ENCODE measurements around the gene FAM168A. TPM values are rescaled to one million over a fixed set of nuclear protein-coding genes. Genes with fewer than 3 reads are reported as not detected.

The FAM168A gene
- total and polyA plus RNA-seq, 9 of the 15 experiments (the other 6 are each of a cell fraction or from before 2014, with no cell fraction given), result 0.44 to 7.2 (median 2.9) TPM

DNA sequence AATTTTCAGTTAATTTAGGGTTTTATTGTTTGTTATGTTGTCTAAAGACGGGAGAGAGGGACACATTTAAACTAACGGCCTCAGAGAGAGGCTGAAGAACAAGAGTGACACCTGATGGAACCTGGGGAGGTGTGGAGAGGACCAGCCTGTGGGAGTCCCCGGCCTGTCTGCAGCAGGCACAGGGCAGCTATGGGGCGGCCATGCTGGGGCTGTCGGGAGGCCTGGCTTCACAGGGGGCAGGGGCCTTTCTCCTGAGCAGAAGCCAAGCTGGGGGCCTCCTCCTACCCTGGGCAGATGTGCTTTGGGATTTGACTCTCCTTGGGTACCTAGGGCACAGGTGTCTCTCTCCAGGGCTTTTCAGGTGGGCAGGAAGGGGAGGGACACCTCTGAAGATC lies 199.8 kb downstream of the FAM168A start:
- ChIA-PET POLR2A (interaction anchor here (0.7 to 1.3 kb wide), 3 partner anchors 19 to 274 kb away, joined by 3 to 4 read pairs (median 3); no protein-coding TSS in a partner anchor), CTCF (ENCODE audit: low intra/inter-chr PET ratio) (no interaction called here)
- H3K4me3 ChIP-seq, result no peak overlapping the region
- peaks cover 41% of the 10 kb centered on the region; the same call in 2 of the 3 replicates for H3K36me3 ChIP-seq (ENCODE audit: control insufficient read depth, insufficient read depth, low read length)
- H3K4me2 ChIP-seq (ENCODE audit: insufficient read depth, low read length), result no peak overlapping the region
- H3K27me3 ChIP-seq (ENCODE audit: control insufficient read depth in 2 of 2, insufficient read depth in 2 of 2, low read length in 2 of 2), result no peaks in the 10 kb centered on the region
- H4K20me1 ChIP-seq (replicated peaks; ENCODE audit: control insufficient read depth, insufficient read depth, low read length), result 0 out of 2 replicates have a peak, but pooled peaks cover 14% of the 10 kb centered on the region
- no TSS peak for BruUV-seq (replicated peaks)
- no peaks in the 10 kb centered on the region for H3K9me1 ChIP-seq (ENCODE audit: control insufficient read depth, insufficient read depth, low read length)
- no peak for FAIRE-seq
- no peak for ATAC-seq
- peak overlapping the region in 1 of 2 experiments; percentile 62; a peak in 1 of 4 replicates for H3K9ac ChIP-seq (ENCODE audit: insufficient read depth in 1 of 2, low read depth in 2 of 2, low read length in 2 of 2)
- intact Hi-C loops (cut with micrococcal nuclease) (no loop called here), in situ Hi-C loops (cut with MboI) (no loop called here)
- no peak overlapping the region for H3K27ac ChIP-seq (ENCODE audit: extremely low read depth, low read depth, low read length)
- peaks cover 8 to 27% of the 10 kb centered on the region in 2 experiments; a peak in 4 of 5 replicates for H3K4me1 ChIP-seq (replicated peaks in 1 of 2; ENCODE audit: control insufficient read depth in 2 of 2, insufficient read depth in 2 of 2, low read length in 2 of 2)
- no peak for DNase-seq (ENCODE audit: extremely low read depth in 1 of 4, low spot score in 3 of 4)
- no peaks in the 10 kb centered on the region for H3K9me3 ChIP-seq (replicated peaks; ENCODE audit: control insufficient read depth, insufficient read depth, low read depth, low read length)
- no peak overlapping the region for H2AFZ ChIP-seq (ENCODE audit: low read depth, low read length)
- TF ChIP-seq SUPT5H (IDR thresholded peaks at IDR 0.05), result no peak
- peak; percentile 39; the same call in 1 of the 2 replicates for TF ChIP-seq POLR2G (IDR thresholded peaks at IDR 0.05; ENCODE audit: low read depth, low read length)
- no peak for TF ChIP-seq HNRNPK (IDR thresholded peaks at IDR 0.05; ENCODE audit: low read depth, low read length, poor library complexity, severe bottlenecking)
- TF ChIP-seq POLR2A (conservative IDR thresholded peaks at IDR 0.05), result 0 out of 2 replicates have a peak, but pooled peaks have one; percentile 5
- no peaks in the 10 kb centered on the region for H3K79me2 ChIP-seq (ENCODE audit: control insufficient read depth, insufficient read depth, low read length)
- WGBS (ENCODE audit: insufficient coverage, low coverage, missing lambda C conversion rate), result 79% methylated on average over 5 of the region's 5 CpGs

DNA sequence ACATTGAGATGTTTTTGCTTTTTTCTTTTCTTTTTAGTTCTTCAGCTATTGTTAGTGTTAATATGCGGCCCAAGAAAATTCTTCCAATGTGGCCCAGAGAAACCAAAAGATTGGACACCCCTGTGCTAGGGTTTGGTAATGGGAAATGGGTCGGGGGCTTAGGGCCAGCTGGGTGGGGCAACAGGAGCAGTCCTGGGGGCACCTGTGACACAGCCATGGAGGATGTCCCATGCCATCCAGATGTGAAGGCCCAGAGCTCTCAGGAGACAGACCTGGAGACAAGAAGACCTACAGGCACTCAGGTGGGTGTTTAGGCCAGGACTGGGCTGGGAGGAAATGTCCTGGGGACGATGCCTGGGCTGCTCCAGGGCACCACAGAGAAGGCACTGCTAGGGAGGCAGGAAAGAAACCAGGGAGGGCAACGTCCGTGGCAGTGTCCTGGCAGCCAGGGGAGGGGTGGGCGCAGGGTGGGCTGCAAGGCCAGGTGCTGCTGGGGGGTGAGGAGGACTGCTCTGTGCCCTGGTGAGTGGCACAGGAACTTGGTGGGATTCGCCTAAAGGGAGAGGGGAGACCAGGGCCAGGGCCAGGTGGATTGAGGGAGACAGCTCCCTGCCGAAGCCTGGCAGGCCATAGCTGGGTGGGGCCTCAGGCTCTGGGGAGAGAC lies 200.3 kb downstream of the FAM168A start:
- Histone ChIP-seq H3K9ac (ENCODE audit: insufficient read depth in 1 of 2, low read depth in 2 of 2, low read length in 2 of 2) (peak overlapping the region in 1 of 2 experiments; percentile 61; a peak in 1 of 4 replicates), H3K4me1 (replicated peaks in 1 of 2; ENCODE audit: control insufficient read depth in 2 of 2, insufficient read depth in 2 of 2, low read length in 2 of 2) (peaks cover 8 to 32% of the 10 kb centered on the region in 2 experiments; a peak in 4 of 5 replicates), H2AFZ (ENCODE audit: low read depth, low read length) (no peak overlapping the region), H3K36me3 (ENCODE audit: control insufficient read depth, insufficient read depth, low read length) (peaks cover 47% of the 10 kb centered on the region; the same call in 2 of the 3 replicates), H3K9me3 (replicated peaks; ENCODE audit: control insufficient read depth, insufficient read depth, low read depth, low read length) (no peaks in the 10 kb centered on the region), H3K27me3 (ENCODE audit: control insufficient read depth in 2 of 2, insufficient read depth in 2 of 2, low read length in 2 of 2) (no peaks in the 10 kb centered on the region), H3K27ac (ENCODE audit: extremely low read depth, low read depth, low read length) (no peak overlapping the region), H3K4me2 (ENCODE audit: insufficient read depth, low read length) (no peak overlapping the region), H3K79me2 (ENCODE audit: control insufficient read depth, insufficient read depth, low read length) (no peaks in the 10 kb centered on the region), H4K20me1 (replicated peaks; ENCODE audit: control insufficient read depth, insufficient read depth, low read length) (0 out of 2 replicates have a peak, but pooled peaks cover 19% of the 10 kb centered on the region), H3K4me3 (no peak overlapping the region), H3K9me1 (ENCODE audit: control insufficient read depth, insufficient read depth, low read length) (no peaks in the 10 kb centered on the region)
- 87% methylated on average over 7 of the region's 8 CpGs for WGBS (ENCODE audit: insufficient coverage, low coverage, missing lambda C conversion rate)
- in situ Hi-C loops (cut with MboI) (no loop called here), intact Hi-C loops (cut with micrococcal nuclease) (no loop called here)
- POLR2A ChIA-PET, result interaction anchor here (0.7 to 1.3 kb wide), 3 partner anchors 18 to 306 kb away, joined by 3 to 4 read pairs (median 3); no protein-coding TSS in a partner anchor
- BruUV-seq (replicated peaks), result no TSS peak
- CTCF ChIA-PET (ENCODE audit: low intra/inter-chr PET ratio), result no interaction called here
- TF ChIP-seq SPI1 (IDR thresholded peaks at IDR 0.05; ENCODE audit: borderline replicate concordance, low read depth, low read length) (no peak), POLR2G (IDR thresholded peaks at IDR 0.05; ENCODE audit: low read depth, low read length) (peak; percentile 31; the same call in 1 of the 2 replicates), IRF2 (CRISPR knock-in tag; IDR thresholded peaks at IDR 0.05) (no peak), CBX1 (IDR thresholded peaks at IDR 0.05; ENCODE audit: low read depth) (no peak), RUNX1 (IDR thresholded peaks at IDR 0.05; ENCODE audit: low read depth) (no peak), U2AF2 (optimal IDR thresholded peaks at IDR 0.05; ENCODE audit: low read depth, low read length) (no peak), HLTF (IDR thresholded peaks at IDR 0.05) (no peak), RHOXF2B (CRISPR knock-in tag; conservative IDR thresholded peaks at IDR 0.05) (no peak)
- ATAC-seq (no peak), DNase-seq (ENCODE audit: extremely low read depth in 1 of 4, low spot score in 3 of 4) (no peak), FAIRE-seq (no peak)
